ENCODE measurements around the gene C1QTNF1. TPM values are rescaled to one million over a fixed set of nuclear protein-coding genes. Genes with fewer than 3 reads are reported as not detected.

C1QTNF1 gene
- total and polyA plus RNA-seq, 3 donors from 2014 or later = 9.1 to 22.5 (median 9.8) TPM

DNA sequence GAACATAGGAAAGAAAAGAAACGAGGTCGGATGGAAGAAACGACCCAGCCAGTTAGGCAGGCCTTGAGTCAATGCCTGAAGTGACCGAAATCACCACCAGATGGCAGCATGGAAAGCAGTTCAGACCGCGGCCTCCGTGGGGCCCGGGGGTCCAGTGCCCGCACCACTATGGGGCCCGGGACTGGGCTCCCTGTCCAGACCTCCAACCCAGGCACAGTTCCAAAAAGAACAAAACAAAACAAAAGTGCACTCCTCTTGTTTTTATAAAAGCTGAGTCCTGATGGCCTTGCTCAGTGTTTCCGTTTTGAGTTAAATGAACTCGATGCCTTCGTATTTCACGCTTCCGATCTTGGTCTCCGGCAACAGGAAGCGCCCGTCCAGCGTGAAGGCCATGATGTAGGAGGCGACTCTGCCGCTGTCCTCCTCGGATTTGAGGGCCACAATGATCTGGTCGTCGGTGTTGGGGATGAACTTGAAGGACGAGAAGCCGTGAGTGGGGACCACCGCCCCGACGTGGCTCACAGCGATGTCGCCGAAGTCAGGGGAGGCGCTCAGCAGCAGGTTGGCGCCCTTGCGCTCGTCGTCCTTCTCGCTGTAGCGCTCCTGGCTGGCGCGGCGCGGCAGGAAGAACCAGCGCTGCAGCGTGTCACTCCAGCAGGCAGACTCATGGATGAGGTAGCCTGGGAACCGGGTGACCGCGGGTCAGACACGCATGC lies 30.6 kb upstream of the C1QTNF1 start:
- no peaks in the 10 kb centered on the region for H3K27me3 ChIP-seq
- H3K9me3 ChIP-seq = no peaks in the 10 kb centered on the region
- H3K27ac ChIP-seq = peak overlapping the region; percentile 3 to 36
- DNase-seq = peak; percentile 83
- peaks cover 42% of the 10 kb centered on the region for H3K4me1 ChIP-seq
- peak overlapping the region in 1 of 2 donors; percentile 15 for H3K4me3 ChIP-seq
- intact Hi-C loops (cut with DNase I; ENCODE audit: low total_unique reads) = no loop called here
- H3K36me3 ChIP-seq (ENCODE audit: low read depth, missing control alignments) = no peaks in the 10 kb centered on the region
- TF ChIP-seq, protein P1, sequence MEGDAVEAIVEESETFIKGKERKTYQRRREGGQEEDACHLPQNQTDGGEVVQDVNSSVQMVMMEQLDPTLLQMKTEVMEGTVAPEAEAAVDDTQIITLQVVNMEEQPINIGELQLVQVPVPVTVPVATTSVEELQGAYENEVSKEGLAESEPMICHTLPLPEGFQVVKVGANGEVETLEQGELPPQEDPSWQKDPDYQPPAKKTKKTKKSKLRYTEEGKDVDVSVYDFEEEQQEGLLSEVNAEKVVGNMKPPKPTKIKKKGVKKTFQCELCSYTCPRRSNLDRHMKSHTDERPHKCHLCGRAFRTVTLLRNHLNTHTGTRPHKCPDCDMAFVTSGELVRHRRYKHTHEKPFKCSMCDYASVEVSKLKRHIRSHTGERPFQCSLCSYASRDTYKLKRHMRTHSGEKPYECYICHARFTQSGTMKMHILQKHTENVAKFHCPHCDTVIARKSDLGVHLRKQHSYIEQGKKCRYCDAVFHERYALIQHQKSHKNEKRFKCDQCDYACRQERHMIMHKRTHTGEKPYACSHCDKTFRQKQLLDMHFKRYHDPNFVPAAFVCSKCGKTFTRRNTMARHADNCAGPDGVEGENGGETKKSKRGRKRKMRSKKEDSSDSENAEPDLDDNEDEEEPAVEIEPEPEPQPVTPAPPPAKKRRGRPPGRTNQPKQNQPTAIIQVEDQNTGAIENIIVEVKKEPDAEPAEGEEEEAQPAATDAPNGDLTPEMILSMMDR (IDR thresholded peaks at IDR 0.05) = peak; percentile 76 to 86 (median 81)
- TF ChIP-seq POLR2A (IDR thresholded peaks at IDR 0.05) = no peak
- WGBS, 2 donors = 40 to 60% methylated on average over 32 to 49 of the region's 49 CpGs

DNA sequence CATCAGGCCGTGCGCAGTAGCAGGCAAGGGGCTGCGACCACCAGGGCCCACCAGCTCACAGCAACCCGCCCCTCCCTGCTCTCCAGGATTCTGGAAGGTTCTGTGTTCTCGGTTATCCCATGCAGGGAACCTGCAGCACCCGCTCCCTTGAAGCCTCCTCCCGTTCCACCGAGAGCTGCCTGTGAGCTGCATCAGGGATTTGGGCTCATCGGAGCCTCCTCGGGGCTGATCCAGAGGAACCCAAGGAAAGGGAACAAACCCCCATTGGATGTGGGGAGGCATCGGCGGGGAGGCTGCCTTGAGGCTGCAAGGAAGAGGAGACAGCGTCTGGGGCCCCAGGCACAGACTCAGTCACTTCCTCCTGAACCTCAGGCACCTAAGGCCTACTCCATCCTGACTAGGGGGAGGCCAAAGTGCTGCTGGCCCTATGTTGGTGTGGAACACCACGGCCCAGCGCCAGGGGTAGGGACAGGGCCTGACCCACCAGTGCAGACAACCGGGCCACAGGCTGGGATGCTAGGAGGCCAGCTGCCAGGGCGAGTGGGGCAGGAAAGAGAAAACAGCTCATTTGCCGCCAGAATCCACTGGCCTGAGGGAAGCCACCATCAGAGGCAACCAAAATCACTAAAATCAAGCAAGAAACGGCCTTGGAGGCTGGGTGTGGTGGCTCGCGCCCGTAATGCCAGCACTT lies 29.8 kb upstream of the C1QTNF1 start:
- Histone ChIP-seq H3K4me1 (peaks cover 49% of the 10 kb centered on the region), H3K27me3 (no peaks in the 10 kb centered on the region), H3K4me3 (no peak overlapping the region), H3K27ac (peak overlapping the region in 1 of 2 donors; percentile 36), H3K9me3 (no peaks in the 10 kb centered on the region), H3K36me3 (ENCODE audit: low read depth, missing control alignments) (no peaks in the 10 kb centered on the region)
- peak; percentile 14 for DNase-seq
- WGBS, 2 donors = 85 to 89% methylated on average over 13 to 22 of the region's 22 CpGs
- TF ChIP-seq POLR2A (IDR thresholded peaks at IDR 0.05) = no peak
- TF ChIP-seq, protein P1 (IDR thresholded peaks at IDR 0.05) = no peak
- intact Hi-C loops (cut with DNase I; ENCODE audit: low total_unique reads) = no loop called here

DNA sequence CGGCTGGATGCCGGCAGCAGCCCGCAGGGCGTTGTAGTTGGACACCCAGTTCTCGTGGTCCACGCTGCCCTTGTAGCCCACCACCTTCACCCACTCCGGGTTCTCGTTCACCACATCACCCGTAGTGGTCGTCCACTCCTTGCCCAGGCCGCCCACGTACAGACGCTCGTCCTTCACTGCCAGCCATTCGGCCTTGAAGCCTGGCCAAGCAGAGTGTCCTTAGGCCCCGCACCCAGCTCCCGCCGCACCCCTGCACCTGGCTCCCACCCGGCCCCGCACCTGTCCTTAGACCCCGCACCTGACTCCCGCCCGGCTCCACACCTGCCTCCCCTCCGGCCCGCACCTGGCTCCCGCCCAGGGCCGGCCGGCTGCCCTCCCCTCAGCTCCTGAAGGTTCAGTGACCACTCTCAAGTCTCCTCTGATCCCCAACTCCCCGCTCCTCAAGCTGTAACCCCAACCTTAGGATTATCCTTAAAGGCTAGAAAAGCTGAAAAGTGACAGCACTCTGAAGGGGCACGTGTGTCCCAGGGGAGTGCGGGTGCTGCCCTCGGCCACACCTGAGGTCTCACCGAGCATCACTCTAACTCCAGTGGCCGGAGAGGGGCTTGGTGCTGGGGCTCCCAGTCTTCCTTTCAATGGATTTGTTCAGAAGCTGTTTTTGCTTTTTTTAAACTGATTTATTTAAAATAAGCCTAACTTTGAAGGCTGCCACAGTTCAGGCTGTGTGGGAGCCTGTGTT lies 28.8 kb upstream of the C1QTNF1 start:
- intact Hi-C loops (cut with DNase I; ENCODE audit: low total_unique reads) = no loop called here
- H3K4me3 ChIP-seq = no peak overlapping the region
- no peak overlapping the region for H3K27ac ChIP-seq
- WGBS, 2 donors = 75 to 94% methylated on average over 32 to 34 of the region's 34 CpGs
- no peak for TF ChIP-seq POLR2A (IDR thresholded peaks at IDR 0.05)
- H3K4me1 ChIP-seq = peaks cover 50% of the 10 kb centered on the region
- H3K27me3 ChIP-seq = no peaks in the 10 kb centered on the region
- peak; percentile 14 for DNase-seq
- no peaks in the 10 kb centered on the region for H3K36me3 ChIP-seq (ENCODE audit: low read depth, missing control alignments)
- H3K9me3 ChIP-seq = no peaks in the 10 kb centered on the region

DNA sequence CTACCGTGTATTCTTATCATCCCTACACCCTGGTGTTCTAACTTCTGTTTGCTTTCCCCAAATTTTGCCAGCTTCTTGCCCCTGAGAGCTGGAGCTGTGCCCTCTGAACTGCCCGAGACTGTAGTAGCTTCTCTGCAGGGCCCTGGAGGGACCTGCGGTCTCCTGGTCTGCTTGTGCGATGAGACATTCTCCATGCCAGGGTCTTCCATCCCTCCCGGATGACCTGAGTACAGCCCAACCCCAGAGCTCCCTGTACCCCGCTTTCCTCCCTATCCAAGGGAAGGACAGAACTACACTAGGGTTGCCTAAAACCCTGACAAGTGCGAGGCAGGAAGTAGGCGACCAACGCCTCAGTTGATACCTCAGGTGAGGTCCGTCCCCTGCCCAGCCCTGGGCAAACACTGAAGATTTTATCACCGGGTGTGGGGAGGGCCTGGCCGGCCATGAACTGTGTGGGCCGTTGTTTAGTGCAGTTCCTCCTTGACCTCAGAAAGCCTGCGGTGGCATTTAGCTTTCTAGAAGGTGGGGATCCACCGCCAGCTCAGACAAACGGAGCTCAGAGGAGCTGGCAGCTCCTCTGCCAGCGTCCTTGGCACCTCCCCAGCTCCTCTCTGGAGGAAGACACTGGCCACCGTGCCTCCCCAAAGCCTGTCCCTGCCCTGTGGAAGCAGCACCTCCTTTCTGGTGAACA lies 28.1 kb upstream of the C1QTNF1 start:
- H3K4me1 ChIP-seq = peaks cover 50% of the 10 kb centered on the region
- H3K4me3 ChIP-seq = no peak overlapping the region
- no peak for TF ChIP-seq POLR2A (IDR thresholded peaks at IDR 0.05)
- TF ChIP-seq, protein P1 (IDR thresholded peaks at IDR 0.05) = no peak
- intact Hi-C loops (cut with DNase I; ENCODE audit: low total_unique reads) = no loop called here
- no peaks in the 10 kb centered on the region for H3K9me3 ChIP-seq
- 66 to 67% methylated on average over 14 to 18 of the region's 18 CpGs for WGBS, 2 donors
- H3K27me3 ChIP-seq = no peaks in the 10 kb centered on the region
- peak; percentile 75 for DNase-seq
- no peak overlapping the region for H3K27ac ChIP-seq
- no peaks in the 10 kb centered on the region for H3K36me3 ChIP-seq (ENCODE audit: low read depth, missing control alignments)

Data from testis (tissue), 3 donors.